Measurements from ENCODE around the gene HAPLN3.

DNA sequence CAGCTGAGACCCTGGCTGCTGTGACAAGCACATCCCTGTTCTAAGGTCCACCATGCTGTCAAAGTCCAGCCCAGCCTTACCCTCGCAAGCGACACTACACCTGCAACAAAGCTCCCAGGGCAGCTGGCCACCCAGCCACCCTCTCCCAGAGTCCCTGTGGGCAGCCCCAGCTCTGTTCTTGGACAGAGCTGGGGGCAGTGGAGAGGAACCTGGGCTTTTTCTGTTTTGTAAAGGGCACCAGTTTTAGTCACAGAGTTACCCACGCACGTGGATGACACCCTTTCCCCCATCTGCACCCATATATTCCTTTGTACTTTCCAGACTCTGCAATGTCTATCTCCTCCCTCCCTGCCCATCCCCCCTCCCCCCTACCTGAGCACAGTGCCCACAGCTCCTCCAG lies 53.2 kb downstream of the HAPLN3 start:
- TF ChIP-seq, protein P1, sequence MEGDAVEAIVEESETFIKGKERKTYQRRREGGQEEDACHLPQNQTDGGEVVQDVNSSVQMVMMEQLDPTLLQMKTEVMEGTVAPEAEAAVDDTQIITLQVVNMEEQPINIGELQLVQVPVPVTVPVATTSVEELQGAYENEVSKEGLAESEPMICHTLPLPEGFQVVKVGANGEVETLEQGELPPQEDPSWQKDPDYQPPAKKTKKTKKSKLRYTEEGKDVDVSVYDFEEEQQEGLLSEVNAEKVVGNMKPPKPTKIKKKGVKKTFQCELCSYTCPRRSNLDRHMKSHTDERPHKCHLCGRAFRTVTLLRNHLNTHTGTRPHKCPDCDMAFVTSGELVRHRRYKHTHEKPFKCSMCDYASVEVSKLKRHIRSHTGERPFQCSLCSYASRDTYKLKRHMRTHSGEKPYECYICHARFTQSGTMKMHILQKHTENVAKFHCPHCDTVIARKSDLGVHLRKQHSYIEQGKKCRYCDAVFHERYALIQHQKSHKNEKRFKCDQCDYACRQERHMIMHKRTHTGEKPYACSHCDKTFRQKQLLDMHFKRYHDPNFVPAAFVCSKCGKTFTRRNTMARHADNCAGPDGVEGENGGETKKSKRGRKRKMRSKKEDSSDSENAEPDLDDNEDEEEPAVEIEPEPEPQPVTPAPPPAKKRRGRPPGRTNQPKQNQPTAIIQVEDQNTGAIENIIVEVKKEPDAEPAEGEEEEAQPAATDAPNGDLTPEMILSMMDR (IDR thresholded peaks at IDR 0.05 in 4 of 5, conservative IDR thresholded peaks at IDR 0.05 in 1 of 5) = no peak
- no peak for TF ChIP-seq POLR2A (IDR thresholded peaks at IDR 0.05)
